Activated T-cell treated with anti-CD3 and anti-CD28 coated beads, Interleukin-2, amount 50 U/mL, for 72 hours (primary cell): Measurements from ENCODE around the gene ACTG1. TPM values are rescaled to one million over a fixed set of nuclear protein-coding genes. Genes with fewer than 3 reads are reported as not detected.

ENCODE experiments used
- total RNA-seq, 2 donors: library from RNA; stranded (reverse); gene quantifications; one replicate each; pipeline ENCODE4 v1.2.3, GENCODE V29; 2022

ACTG1 gene
- total RNA-seq, 2 donors from 2014 or later, result 3,862 to 3,966 TPM

Other genes starting within 250 kb of the ACTG1 start
- 10 to 100 TPM; 49.8 to 63.6 TPM for gene SLC38A10, start 217.5 kb downstream of the ACTG1 start, total RNA-seq
- under 1 TPM; 0.02 to 0.14 TPM for gene BAHCC1, start 117.3 kb downstream of the ACTG1 start, total RNA-seq
- 1 to 10 TPM in 1 of 2 donors, under 1 TPM in 1; 0.95 to 1.8 TPM for gene FSCN2, start 15.6 kb upstream of the ACTG1 start, total RNA-seq
- gene FAAP100, start 39.6 kb upstream of the ACTG1 start, total RNA-seq, result 10 to 100 TPM; 21.3 to 29.1 TPM
- gene NPLOC4, start 124.3 kb upstream of the ACTG1 start, total RNA-seq, result 100 to 1,000 TPM in 1 of 2 donors, 10 to 100 TPM in 1; 89.7 to 107 TPM
- gene TSPAN10, start 124.4 kb upstream of the ACTG1 start, total RNA-seq, result 1 to 10 TPM in 1 of 2 donors, under 1 TPM in 1; 0.63 to 1.1 TPM
- 1 to 10 TPM; 4.2 to 4.4 TPM for gene PDE6G, start 143.7 kb upstream of the ACTG1 start, total RNA-seq
- gene OXLD1, start 153.8 kb upstream of the ACTG1 start, total RNA-seq, result 10 to 100 TPM; 49.1 to 58.8 TPM
- gene CCDC137, start 153.9 kb upstream of the ACTG1 start, total RNA-seq, result 10 to 100 TPM; 26.1 to 46.5 TPM
- gene ARL16, start 171.0 kb upstream of the ACTG1 start, total RNA-seq, result 10 to 100 TPM; 33.0 to 45.3 TPM
- 10 to 100 TPM; 95.5 to 96.0 TPM for gene HGS, start 171.2 kb upstream of the ACTG1 start, total RNA-seq
- 10 to 100 TPM; 49.1 to 64.7 TPM for gene MRPL12, start 190.6 kb upstream of the ACTG1 start, total RNA-seq
- gene SLC25A10, start 199.5 kb upstream of the ACTG1 start, total RNA-seq, result 10 to 100 TPM in 1 of 2 donors, 1 to 10 TPM in 1; 9.2 to 11.3 TPM